Measurements from ENCODE around the gene ADAM15.

- TF ChIP-seq CTCF (IDR thresholded peaks at IDR 0.05) (no peak), POLR2A (IDR thresholded peaks at IDR 0.05) (no peak)
These were observed 17.6 kb upstream of the ADAM15 start, which contains the start of the genes DCST1 and DCST2 for GRCh38 chr1:155033524-155033923.
